Measurements from ENCODE around the gene SLC6A8.
"Not testable (repeated sequence)": the region's sequence is repeated elsewhere in the genome, so short reads cannot be mapped to it uniquely, and the experiment has no call there.

SLC6A8 gene

DNA sequence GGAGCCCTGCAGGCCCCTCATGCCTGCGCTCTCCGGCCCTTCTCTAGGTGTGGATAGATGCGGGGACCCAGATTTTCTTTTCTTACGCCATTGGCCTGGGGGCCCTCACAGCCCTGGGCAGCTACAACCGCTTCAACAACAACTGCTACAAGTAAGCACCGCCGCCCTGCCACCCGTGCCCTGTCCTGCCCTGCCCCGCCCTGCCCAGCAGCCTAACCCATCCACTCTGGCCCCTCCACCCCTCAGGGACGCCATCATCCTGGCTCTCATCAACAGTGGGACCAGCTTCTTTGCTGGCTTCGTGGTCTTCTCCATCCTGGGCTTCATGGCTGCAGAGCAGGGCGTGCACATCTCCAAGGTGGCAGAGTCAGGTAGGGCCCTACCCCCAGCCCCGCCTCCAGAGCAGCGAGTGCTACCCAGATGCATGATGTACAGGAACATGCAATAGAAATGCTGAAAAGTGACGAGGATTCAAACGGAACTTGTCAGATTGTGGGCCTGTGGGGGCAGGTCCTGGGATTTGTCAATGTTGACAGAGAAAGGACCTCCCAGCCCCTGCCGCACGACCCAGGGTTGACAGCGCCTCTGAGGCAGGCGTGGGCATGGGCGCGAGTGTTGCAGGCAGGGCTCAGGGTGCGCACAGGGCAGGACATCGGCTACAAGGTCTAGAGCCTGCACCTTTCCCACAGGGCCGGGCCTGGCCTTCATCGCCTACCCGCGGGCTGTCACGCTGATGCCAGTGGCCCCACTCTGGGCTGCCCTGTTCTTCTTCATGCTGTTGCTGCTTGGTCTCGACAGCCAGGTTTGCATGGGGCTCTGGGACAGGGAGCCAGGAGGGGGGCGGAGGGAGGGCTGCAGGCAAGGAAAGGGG is 5.7 kb downstream of the SLC6A8 start:
- no peak for DNase-seq (ENCODE audit: low spot score)

- DNase-seq (ENCODE audit: low spot score), result not testable (repeated sequence)
Measured at GRCh38 chrX:153694256-153694655, 6.5 kb downstream of the SLC6A8 start.

DNA sequence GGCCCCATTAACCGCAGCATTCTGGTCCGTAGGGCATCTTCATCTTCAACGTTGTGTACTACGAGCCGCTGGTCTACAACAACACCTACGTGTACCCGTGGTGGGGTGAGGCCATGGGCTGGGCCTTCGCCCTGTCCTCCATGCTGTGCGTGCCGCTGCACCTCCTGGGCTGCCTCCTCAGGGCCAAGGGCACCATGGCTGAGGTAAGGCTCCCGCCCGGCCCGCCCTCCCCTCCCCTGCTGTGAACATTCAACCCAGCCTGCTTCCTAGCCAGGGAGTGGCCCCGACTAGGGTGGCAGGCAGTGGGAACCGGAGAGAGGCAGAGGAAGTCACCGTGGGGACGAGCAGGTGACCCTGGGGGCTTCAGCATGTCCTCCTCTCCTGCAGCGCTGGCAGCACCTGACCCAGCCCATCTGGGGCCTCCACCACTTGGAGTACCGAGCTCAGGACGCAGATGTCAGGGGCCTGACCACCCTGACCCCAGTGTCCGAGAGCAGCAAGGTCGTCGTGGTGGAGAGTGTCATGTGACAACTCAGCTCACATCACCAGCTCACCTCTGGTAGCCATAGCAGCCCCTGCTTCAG is 7.1 kb downstream of the SLC6A8 start:
- no peak for DNase-seq (ENCODE audit: low spot score)

DNA sequence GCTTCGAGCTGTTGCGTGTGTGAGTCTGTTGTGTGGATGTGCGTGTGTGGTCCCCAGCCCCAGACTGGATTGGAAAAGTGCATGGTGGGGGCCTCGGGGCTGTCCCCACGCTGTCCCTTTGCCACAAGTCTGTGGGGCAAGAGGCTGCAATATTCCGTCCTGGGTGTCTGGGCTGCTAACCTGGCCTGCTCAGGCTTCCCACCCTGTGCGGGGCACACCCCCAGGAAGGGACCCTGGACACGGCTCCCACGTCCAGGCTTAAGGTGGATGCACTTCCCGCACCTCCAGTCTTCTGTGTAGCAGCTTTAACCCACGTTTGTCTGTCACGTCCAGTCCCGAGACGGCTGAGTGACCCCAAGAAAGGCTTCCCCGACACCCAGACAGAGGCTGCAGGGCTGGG is 8.4 kb downstream of the SLC6A8 start:
- DNase-seq (ENCODE audit: low spot score), result no peak

DNA sequence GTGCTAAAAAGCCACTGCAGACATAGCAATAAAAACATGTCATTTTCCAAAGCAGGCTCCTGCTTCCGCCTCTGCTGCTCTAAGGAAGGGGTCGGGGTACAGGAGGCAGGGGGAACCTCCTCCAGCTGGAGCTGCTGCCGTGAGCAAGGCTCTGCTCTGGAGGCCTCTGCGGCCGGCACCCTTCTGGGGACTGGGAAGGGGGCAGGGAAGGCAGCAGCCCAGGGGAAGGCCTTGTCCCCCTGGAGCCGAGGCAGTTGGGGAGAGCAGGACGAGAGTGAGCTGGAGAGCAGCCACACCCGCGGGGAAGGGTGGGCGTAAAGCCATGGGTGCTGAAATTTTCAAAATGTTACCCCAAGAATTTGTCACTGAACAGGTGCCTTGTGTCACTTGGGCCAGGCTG is 8.8 kb downstream of the SLC6A8 start:
- not testable (repeated sequence) for DNase-seq (ENCODE audit: low spot score)

DNA sequence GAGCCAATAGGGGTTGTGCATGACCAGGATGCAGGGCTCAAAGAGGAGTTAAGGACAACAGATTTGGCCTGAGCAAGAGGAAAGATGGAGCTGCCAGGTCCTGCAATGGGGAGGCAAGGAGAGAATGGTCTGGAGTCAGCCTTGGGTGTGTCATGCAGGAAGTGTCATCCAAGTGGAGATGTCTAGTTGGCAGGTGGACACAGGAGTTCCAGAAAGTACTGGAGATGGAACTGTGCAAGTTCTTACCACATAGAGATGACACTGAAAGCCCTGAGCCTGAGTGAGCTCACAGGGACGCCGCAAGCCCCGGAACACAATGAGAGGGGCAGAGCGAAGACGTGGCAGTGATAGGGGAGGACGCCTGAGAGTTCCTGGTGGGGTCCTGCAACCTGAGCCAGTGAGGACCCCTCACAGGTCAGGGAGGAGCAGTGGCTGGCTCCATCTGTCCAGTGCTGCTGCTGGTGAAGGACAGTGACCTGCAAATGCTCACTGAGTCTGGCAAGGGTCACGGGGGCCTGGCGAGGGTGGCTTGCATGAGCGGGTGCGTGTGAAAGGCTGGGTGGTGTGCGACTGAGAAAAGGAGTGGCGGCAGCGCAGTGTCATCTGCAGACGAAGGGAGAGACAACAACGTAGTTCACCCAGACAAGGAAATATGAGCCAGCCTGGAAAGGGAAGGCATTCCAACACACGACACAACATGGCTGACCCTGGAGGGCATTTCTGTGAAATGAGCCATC is 9.4 kb downstream of the SLC6A8 start:
- not testable (repeated sequence) for DNase-seq (ENCODE audit: low spot score)

DNA sequence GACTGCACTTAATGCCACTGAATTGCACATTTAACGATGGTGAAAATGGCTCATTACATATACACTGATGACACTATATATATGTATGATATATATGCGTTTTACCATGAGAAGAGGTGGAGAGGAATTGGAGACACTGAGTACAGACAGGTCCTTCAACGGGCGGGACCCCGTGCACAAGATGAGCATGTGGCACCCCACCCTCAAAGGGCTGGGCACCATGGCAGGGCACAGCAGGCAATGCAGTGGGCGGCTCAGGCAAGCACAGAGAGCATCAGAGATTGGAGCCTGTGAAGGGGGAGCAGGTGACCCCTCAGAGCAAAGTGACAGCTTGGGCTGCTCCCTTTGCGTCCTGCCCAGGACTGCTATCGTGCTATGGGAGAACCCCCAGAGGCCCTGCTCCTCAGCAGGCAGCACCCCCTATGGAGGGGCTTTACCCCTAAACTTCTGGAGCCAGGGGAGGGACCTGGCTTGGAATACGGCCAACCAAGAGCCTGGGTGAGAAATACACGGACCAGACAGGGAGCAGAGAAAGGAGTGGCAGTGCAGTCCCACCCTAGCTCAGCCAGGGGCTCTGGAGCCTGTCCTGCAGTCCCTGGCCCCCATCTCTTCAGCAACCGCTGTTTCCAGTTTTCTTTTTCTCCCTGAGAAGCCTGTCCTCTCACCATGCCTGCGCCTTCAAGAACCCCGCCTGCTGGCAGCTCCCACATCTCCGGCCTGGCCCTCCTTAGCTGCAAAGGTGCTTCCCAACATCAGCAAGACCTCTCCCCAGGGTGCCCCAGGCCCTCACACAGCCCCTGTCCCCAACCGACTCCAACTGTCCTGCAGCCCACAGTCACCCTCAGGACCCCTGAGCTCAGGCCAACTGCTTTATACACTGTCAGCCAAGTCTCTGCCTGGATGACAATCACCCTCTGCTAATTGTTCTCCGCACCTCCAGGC is 10.5 kb downstream of the SLC6A8 start:
- DNase-seq (ENCODE audit: low spot score), result no peak

GRCh38 chrX:153699210-153699783 is 11.6 kb downstream of the SLC6A8 start:
- not testable (repeated sequence) for DNase-seq (ENCODE audit: low spot score)

DNA sequence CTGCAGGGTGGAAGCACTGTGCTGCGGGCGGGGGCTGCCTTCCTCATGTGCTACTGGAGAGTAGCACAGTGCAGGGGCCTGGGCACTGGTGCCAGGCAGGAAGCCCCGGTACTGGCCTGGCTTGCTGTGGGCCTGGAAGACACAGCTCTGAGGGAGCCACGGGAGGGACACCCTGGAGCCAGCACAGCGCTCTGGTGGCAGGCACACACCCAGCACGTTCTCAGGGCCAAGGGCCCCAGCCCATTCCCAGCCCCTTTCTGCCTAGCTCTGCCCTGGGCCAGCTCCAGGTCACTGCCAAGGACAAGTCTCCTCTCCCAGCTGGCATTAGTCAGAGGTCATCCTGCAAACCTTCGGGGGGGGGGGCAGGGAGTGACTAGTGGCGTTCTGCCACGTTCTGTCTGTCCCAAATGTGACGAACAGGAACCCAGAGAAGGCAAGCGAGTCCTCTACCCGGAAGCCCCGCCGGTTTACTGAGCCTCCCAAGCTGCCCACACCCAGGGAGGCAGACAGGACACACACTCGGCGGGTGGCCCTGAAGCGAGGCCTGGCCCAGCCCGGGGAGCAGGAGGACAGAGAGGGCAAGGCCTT is 12.2 kb downstream of the SLC6A8 start:
- DNase-seq (ENCODE audit: low spot score), result not testable (repeated sequence)

DNA sequence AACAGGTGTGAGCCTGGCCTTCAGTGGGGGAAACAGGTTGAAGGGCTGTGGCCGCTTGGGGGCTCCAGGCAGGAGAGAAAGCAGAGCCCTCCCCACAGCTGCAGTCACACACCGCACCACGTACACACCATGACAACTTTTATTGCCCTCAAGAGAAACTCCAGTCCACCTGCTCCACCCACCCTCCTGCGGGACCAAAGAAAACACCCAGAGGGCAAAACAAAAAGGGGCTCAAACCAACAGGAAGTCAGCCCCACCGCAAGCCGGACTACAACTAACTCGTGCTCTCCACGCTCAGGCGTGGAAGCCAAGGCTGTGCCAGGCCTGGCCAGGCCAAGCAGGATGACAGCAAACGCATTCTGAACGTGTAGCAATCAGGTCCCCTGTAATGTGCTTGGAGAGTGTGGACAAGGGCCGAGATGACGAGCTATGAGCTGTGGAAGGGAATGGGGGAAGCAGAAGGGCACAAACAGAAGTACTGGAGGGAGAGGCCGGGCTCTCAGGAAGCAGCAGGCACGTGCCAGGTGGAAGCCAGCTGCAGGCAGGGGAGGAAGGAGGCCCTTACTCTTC is 12.7 kb downstream of the SLC6A8 start:
- no peak for DNase-seq (ENCODE audit: low spot score)

DNA sequence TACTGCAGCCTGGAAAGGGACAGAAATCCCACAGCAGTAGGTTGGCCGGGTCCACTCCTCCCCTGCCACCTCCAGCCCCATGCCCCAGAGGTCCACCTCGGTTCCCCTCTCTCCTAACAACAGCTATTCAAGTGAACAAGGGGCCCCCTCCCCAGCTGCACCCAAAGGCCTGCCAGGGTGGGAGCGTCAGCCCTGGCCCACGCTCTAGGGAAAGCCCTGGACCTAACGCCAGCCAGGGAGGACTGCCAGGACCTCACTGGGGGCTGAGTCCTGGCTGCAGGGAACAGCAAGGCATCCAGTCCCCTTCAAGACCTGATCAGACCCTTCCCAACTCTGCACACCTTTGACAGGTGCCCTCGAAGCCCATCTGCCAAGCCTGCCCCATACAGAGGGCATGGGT is 13.2 kb downstream of the SLC6A8 start:
- DNase-seq (ENCODE audit: low spot score), result no peak

DNA sequence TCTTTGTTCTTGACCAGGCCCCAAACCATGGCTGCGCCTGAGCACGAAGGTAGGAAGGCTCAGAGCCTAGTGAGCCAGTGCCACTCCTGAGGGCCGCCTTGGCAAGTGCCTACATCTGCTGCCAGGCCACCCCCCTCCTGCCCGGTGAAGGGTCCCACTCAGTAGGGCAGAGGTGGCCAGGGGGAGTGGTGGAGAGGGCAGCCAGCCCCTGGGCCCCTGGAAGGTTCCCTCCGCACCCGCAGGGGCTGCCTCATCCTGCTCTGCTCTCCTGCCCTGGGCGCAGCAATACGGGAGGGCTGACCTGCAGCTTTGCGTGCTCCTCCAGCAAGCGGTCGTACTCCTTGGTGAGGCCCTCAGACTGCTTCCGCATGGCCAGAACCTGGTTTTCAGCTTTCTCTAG is 14.0 kb downstream of the SLC6A8 start:
- DNase-seq (ENCODE audit: low spot score), result no peak

- no peak for DNase-seq (ENCODE audit: low spot score)
Measured at GRCh38 chrX:153702336-153703035, 14.8 kb downstream of the SLC6A8 start.

- DNase-seq (ENCODE audit: low spot score), result no peak
Measured at GRCh38 chrX:153703036-153703370, 15.3 kb downstream of the SLC6A8 start.

DNA sequence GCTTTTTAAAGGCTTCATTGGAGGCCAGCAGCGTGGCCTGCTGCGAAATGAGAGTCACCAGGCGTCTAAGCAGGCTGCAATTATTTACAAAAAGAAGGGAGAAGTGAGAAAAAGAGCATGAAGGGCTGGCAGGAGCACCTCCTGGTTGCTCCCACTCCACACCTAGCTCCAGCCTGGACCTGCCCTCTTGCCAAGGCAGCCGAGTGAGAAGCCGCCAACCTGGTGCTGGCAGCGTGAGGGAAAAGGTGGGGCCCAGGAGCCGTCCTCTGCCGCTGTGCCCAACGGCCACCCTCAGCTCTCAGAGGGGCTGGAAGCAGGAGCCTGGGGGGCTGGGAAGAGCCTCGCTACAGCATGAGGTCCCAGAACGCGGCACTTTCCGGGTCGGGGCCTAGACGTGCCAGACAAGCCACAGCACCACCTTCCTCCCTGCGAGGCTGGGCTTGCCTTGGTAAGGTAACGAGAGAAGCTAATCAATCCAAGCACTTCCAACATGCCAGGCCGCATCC is 16.3 kb downstream of the SLC6A8 start:
- no peak for DNase-seq (ENCODE audit: low spot score)

DNA sequence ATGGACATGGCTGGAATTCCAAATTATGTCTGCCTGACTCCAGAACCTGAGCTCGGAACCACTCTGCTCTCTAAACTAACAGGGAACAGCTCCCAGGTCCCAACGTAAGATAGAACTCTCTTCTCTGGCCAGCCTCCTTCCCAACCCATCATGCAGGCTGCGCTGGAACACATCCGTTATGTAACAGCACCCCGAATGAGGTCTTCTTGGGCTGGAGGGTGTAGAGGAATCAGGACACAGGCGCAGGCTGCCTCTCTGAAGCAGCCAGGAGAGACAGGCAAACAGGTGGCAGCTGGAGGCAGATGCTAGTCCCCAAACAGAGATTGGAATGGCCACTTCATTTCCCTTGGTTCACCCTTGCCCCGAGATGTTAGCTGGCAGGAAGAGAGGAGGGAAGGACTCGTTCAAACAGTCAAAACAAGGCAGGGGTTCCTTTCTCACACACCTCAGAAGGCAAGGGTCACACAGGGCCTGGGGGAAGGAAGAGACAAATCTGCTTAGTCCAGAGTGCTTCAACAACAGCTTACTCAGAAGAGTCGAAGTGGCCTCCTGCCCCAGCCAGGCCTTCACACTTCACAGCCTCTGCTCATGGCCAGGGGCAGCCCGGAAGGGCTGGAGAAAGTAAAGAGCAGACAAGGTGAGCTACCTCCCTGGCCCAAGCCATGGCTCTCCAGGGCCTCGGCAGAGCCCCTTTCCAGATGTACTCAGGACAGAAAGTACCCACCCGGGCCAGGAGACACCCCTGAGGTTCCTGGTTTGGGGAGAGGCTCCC is 17.1 kb downstream of the SLC6A8 start:
- not testable (repeated sequence) for DNase-seq (ENCODE audit: low spot score)

DNA sequence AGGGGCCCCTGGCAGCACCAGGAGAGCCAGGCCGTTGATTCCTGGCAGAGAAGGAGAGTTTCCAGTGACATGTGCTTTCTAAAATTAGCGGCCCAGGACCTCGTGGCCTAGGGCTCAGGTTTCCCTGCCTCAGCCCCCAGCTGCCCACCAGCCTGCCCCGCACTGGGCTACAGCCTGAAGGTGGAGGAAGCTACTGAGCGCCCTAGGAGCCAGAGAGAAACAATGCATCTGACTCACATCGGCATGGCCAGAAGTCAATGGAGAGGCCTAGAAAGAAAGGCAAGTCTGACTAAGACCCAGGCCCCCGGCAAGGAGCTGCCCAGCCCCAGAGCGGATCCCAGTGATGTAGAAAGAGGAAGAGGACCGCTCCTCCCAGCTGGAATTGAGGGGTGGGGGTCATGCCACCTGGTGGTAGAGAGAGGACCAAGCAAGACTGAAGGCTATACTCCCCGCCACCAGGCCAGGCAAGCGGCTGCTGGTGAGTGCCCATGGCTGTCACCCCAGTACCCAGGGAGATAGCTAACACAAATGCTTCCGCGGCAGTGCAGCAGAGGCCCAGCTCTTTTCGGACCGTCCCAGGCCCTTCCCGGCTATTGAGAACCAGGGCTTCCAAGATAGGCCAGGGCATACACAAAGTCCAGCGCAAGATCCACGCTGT is 17.8 kb downstream of the SLC6A8 start:
- DNase-seq (ENCODE audit: low spot score), result not testable (repeated sequence)

DNA sequence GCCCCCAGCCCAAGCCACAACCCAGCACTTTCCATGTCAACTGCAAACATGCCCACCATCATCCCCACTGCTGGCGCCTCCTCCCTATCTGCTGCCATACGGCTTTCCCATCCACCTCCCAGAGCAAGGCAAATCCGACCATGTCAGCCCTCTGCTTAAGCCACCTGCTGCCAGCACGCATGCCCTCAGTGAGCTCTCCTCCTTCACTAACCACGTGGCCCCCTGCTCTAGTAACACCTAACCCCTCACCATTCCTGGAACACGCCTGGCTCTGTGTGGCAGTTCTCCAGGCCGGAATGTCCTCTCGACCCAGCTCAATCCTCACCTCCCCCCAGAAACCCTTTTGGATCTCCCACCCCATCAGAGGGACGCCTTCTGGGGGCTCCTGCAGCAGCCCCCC is 19.1 kb downstream of the SLC6A8 start:
- DNase-seq (ENCODE audit: low spot score), result no peak

DNA sequence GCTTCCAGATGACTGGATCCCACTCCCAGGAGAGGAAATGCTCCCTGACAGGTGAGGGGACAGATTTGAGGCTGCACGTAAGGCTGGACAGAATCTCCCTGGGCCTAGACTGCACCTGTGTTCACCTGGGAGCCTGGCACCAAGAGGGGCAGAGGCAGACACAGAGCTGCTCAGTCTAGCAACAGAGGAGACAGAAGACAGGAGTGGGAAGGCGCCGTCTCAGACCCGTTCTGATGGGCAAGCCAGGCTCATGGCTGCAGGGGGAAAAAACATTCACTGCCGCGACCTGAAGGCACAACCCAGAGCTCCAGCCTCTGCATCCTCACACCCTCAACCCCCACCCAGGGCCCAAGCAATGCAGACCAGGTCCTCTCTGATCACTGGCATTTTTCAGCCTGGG is 19.7 kb downstream of the SLC6A8 start:
- no peak for DNase-seq (ENCODE audit: low spot score)

Measured in CD4-positive, alpha-beta T cell treated with Interleukin-2 at 100 ng/mL for 4 hours (primary cell).